HG02623 (cell line): Measurements from ENCODE around the gene HK1.
"Not testable (repeated sequence)": the region's sequence is repeated elsewhere in the genome, so short reads cannot be mapped to it uniquely, and the experiment has no call there.

ENCODE experiments used
- ATAC-seq: cut with Tn5 transposase; IDR thresholded peaks from one replicate; pipeline ENCODE4 v1.9.1; 2021; ENCODE audit warnings: moderate library complexity; ENCODE audit not compliant: unreplicated experiment

HK1 gene

DNA sequence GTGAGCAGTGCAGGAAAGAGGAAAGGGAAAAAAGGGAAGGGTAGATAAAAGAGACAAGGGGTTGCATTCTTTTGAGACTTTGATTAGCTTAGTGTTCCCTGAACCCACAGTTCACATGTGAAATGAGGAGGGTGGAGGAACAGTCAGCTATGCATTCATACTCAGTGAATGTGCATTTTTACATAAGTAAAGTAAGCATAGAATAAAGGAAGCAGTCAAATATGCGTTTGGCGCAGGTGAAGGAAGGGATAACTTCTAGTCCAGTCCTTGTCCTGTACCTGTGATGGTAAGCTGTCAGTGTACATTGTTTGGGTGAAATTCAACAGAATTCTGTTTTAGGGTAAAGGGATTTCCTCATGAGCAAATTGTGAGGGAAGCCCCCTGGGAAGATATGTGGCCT, 28.1 kb downstream of the HK1 start:
- ATAC-seq = no peak

DNA sequence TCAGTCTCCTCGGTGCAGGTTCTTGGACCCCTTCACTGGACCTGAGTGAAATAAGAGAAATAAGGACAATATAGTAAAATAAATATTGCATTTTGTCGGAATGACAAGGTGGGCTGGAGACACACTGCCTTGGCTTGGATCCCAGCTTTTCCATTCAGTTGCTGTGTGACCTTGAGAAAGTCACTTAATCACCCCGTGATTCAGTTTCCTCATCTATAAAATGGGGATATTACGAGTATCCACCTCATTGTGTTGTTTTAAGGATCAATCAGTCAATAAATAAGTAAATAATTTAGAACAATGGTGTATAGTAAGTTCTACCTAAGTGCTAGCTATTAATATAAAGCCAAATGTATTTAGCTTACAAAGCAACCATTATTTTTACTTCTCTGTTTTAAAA, 29.1 kb downstream of the HK1 start:
- no peak for ATAC-seq

- ATAC-seq = not testable (repeated sequence)
These were observed 30.0 kb downstream of the HK1 start for GRCh38 chr10:69308304-69308703.

DNA sequence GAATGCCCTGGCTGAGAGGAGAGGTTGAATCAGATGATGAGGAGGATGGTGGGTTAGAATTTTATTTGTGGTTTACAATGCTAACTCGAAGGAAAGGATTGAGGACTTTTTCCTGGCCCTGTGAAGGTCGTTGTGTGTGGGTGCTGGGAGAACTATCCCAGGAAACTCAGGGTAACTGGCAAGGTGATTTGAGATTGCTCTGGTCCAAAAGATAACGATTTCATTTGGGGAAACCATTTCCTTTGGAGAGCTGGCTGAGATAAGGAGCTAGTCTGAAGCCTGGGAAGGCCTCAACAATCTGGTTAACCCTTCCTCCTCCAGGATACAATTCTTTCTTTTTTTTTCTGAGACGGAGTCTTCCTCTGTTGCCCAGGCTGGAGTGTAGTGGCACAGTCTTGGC, 33.0 kb downstream of the HK1 start:
- ATAC-seq = no peak

DNA sequence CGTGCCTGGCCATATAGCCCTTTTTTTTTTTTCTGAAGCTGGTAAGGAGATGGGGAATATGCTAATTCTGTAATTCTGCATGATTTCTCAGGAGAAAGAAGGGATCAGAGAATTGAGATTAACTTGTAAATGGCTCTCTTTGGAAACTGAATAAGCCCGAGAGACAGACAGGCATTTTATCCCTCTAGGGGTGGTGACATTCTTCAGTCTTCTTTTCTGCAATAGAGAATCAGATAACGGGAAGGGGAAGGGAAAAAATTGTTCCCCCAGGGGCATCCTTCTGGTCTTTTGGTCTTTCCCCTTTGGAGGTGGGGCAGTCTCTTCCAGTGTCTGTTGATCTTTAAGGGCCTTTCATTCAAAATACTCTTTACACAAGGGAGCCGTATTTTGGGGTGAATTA, 34.2 kb downstream of the HK1 start:
- ATAC-seq = no peak

DNA sequence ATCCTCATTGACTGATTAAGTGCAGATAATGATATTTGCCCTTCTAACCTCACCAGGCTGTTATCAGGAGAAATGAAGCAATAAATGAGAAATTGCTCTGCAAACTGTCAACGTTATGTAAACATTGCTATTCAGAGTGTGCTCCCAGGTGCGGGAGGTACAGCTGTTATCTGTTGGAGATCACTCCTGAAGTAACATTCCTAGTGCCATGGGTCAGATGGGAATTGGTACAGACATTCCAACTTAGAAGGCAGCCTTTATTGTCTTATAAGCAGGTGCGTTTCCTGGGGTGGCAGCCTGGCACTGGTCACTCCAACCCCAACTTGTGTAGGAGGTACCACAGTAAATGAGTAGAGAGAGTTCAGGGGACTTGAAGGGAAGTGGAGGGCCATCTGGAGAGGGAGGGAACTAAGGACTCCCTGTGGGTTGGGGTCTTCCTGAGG, 36.8 kb downstream of the HK1 start:
- no peak for ATAC-seq

GRCh38 chr10:69315610-69316312, 37.5 kb downstream of the HK1 start:
- no peak for ATAC-seq

DNA sequence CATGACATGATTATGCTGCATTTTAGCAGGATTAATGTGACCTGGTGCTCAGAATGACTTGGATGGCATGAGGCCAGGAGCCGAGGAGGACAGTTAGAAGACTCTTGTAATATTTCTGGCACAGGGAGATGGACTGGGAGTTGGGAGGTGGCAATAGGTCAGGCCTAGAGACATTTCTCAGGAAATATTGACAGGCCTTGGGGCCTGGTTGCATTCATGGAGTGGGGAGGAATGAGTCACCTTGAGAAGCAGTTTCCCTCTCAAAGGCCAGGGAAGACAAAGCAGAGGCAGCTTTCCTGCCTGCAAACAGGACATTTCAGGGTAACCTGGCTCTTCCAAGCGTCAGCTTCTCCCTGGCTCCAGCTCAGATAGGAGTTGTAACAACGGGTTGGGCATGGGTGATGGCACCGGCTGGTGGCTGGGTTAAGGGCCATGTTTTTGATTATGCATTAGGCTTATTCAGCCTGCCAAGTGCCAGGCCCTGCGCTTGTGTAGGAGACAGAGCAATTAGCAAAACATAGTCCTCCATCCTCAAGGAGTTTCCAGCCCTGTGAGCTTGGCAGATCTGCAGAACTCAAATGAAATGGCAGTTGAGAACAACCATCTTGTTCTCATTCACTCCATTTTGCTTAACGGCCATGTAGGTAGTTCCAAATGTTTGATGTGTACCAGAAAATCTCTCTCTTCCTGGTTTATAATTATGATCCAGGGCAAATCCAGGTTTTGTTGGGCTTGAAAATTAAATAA, 38.2 kb downstream of the HK1 start:
- ATAC-seq = no peak

DNA sequence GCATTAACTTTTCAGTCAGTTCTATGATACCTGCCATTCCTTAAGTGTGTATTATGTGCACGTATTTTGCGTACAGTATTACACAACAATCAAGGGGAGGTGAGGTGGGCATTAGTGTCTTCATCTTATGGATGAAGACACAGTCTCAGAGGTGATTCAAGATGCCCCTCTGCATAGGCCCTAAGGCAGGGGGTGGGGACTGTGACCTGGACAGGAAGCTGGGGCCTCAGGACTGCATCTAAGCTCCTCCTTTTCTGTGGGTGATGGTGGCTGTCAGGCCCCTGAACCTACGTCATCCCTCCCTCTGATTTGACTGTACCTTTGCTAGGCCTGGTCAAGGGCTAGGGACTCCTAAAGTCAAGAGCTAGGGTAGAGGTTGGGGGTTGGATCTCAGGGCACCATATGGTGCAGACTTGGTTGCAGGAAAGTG, 38.9 kb downstream of the HK1 start:
- peak; percentile 39 for ATAC-seq

DNA sequence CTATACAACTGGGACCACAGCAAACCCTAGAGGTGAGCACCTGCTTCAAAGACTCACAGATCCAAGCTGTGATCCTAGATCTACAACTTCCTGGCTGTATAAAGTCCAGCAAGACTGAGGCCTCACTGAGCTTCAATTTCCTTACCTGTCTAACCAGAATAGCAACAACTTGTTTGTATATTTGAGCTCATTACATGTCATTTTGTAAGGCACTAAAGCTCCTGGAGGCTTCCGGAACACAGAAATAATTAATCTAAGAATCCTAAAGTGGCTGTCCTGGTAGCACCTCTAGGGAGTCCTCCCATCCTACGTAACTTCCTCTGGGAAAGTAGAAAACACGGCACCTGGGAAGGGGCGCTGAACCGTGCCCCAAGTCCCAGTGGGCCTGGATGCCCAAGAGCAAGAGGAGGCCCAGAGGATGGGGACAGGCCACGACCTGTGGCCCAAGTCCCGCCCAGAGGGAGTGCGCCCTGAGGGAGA, 39.4 kb downstream of the HK1 start:
- no peak for ATAC-seq

DNA sequence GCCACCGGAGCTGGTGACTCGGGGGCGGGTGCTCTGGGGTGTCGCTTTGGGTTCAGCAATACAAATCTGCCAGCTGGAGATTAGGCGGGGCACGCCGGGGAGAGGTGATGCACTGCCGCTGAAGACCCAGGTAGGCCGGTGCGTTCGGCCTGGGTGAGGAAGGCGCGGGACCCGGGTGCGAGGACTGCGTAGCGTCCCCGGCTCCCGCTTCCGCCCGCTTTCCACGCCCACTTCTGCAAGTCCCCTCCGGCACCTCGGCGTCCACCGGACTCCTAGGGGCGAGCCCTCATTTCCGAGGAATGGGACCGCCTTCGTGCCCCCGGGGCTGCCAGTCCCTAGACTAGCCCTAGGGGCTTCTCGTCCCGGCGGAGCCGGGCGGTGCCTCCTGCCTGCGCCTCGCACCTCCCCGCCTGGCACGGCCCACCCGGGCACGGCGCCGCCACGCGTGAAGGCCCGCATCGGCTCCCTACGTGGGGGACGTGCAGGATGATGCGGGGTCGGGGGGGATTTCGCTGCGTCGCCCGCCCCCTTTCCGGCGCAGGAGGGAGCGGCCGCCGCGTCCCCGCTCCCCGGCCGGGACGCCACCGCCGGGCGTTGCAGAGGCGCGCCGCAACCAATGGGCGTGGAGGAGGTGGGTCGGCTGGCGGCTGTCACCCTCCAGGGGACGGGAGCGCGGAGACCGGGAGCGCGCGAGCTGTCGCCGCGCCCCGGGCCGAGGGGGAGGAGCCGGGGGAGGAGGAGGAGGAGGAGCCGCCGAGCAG, 40.0 kb downstream of the HK1 start:
- peak; percentile 82 for ATAC-seq

- ATAC-seq = peak; percentile 13
These were observed 40.8 kb downstream of the HK1 start for GRCh38 chr10:69318867-69319727.

DNA sequence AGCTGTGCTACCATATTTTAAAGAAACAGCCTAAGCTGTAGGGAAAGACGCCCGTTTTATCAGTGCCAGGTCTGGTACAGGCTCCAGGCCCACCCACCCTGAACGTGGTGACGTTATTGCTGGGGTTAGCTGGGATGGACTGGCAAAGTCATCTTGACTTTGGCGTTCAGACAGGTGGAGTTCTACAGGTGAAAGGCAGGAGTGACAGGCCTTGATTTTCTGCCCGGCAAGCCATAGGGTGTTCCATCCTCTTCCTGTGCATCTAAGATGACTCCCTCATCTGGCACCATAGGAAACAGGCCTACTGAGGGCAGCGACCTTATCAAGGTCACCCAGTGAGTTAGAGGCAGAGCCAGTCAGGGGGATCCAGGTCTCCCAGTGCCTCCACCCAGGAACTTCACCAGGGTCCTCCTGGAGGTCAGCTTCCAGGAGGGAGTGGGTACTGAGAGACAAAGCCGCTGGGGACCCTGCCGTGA, 41.6 kb downstream of the HK1 start:
- no peak for ATAC-seq

GRCh38 chr10:69320521-69320920, 42.2 kb downstream of the HK1 start:
- no peak for ATAC-seq

DNA sequence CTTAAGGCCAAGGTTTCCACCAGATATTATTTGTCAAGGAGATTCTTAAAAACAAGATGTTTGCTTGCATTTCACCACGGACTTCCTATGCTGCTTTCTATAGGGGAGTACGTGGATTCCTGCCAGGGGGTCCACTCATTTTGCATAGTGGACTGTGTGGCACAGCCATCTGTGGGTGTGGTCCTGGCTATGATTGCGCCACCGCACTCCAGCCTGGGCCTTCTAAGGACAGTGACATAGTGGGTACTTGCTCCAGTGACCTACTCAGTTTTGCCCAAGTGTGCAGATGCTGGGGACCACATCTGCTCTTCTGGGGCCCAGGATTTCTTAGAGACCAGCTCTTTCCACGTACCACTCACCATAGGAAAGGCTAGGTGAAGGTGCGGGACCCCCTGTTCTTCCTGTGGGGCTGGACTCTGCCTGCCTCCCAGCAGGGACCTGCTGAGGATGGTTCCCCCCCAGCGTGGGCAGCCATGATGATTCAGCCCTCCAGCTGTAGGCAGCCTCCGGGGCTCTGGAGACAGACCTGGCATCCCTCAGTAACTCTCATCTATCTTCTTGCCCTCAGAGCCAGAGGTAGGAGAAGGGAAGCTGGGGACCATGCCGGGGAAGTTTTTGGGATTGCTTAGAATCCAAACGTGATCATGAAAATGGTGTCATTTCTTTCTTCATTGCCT, 42.9 kb downstream of the HK1 start:
- no peak for ATAC-seq

DNA sequence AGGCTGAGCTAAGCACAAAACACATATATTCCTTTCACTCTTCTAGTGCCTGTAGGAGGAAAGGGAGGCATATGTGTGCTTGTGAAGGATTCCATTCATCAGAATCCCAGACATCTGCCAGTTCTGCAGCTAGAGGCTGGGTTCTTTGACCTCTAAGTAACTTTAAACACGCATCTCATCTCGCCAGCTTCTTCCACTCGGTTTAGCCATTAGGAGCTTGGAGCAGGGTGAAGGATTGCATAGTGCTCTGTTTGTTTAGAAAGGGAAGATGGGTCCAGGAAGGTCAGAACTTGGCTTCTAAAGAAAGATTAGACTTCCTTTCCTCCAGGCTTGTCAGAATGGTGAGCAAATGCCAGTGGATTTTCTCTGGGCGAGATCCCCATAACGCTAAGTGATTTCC, 43.6 kb downstream of the HK1 start:
- ATAC-seq = no peak

DNA sequence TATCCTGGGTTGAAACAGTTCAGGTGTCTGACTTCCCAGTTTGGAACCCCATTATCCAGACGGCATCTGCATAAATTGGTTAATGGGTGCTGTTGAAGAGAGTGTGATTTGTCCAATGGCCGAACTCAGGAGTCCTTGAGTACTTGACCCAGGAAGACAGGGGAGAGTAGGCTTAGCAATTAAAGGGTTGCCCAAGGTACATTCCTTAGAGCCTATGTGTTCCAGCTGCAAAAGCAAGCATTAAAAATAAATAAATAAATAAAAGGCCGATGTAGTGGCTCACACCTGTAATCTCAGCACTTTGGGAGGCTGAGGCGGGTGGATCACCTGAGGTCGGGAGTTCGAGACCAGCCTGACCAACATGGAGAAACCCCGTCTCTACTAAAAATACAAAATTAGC, 44.0 kb downstream of the HK1 start:
- not testable (repeated sequence) for ATAC-seq

DNA sequence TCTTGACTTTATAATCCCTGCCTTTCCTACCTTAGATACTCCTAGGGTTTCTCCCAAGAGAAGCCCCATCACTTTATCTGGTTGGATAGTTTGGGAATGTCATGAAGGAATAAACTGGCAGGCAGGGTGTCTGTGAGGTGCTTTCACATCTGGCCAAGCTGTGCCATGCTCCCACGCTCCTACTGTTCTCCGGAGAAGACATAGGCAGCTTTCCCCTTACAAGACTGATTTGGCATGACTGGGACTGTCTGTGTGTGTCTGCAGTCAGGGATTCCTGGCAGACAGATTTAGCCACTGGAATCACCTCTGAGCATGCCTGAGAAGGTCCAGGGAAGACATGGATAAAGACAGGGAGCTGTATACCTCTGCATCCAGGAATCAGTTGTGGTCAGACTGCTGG, 45.3 kb downstream of the HK1 start:
- ATAC-seq = no peak

GRCh38 chr10:69324583-69324982, 46.3 kb downstream of the HK1 start:
- no peak for ATAC-seq
